K562 (cell line): Measurements from ENCODE around the gene CNDP2. TPM values are rescaled to one million over a fixed set of nuclear protein-coding genes. Genes with fewer than 3 reads are reported as not detected.

Experiments used
- ATAC-seq: fragments of 200-7000 bp; cut with Tn5 transposase; 3 replicates; pipeline ENCODE4 v1.9.1; 2020; ENCODE audit warnings: moderate library complexity
- BruUV-seq: library from RNA; stranded (reverse); fragments of 400-500 nt; replicated peaks from 2 replicates; lab custom pipeline; 2021; lab: Mats Ljungman, UMichigan
- CTCF ChIA-PET: fragments of 300-600 bp; formaldehyde crosslinking; extraction: SDS; loops from one replicate; lab custom pipeline; 2021; ENCODE audit warnings: low intra/inter-chr PET ratio; lab: Yijun Ruan, JAX
- POLR2A ChIA-PET: fragments of 300-600, 350-650 bp; sonication (Branson Sonifier 250); formaldehyde crosslinking; extraction: SDS; loops from one replicate; lab custom pipeline; 2021; ENCODE audit warnings: antibody characterized with exemption, inconsistent platforms; lab: Yijun Ruan, JAX
- DNase-seq, 4 experiments: peaks; one replicate each; pipeline versions ENCODE4 v3.0.0 to v3.0.0-alpha.2; 2011 to 2018; ENCODE audit warnings: low spot score in 3 of 4, mixed read lengths in 3 of 4; ENCODE audit errors: extremely low read depth in 1 of 4
- FAIRE-seq: peaks from 2 replicates; lab custom pipeline; 2011; peaks lifted over from hg19 to GRCh38; lab: Jason Lieb, UNC
- H2AFZ ChIP-seq: 2 replicates; pipeline ENCODE4 v1.6.0; 2011; ENCODE audit warnings: low read depth, low read length, control low read depth, inconsistent platforms
- H3K27ac ChIP-seq: fragments of 200-600 bp; 3 replicates; pipeline ENCODE4 v1.8.0; 2011; ENCODE audit warnings: low read depth, mild to moderate bottlenecking, control low read depth, inconsistent platforms, low read length, moderate library complexity, mixed read lengths; ENCODE audit errors: extremely low read depth
- H3K27me3 ChIP-seq, 2 experiments: fragments of 300-600 bp in 1 of 2; 2 replicates in 1 of 2; 3 replicates in 1 of 2; pipeline versions ENCODE4 v1.6.0 to v1.8.0; 2011; ENCODE audit warnings: inconsistent platforms in 2 of 2, low read length in 2 of 2, mild to moderate bottlenecking in 1 of 2, mixed read lengths in 1 of 2, moderate library complexity in 1 of 2; ENCODE audit not compliant: control insufficient read depth in 2 of 2, insufficient read depth in 2 of 2
- H3K36me3 ChIP-seq: fragments of 300-600 bp; 3 replicates; pipeline ENCODE4 v1.8.0; 2011; ENCODE audit warnings: mild to moderate bottlenecking, low read length, inconsistent platforms; ENCODE audit not compliant: control insufficient read depth, insufficient read depth
- H3K4me1 ChIP-seq, 2 experiments: fragments of 200-600 bp in 1 of 2; replicated peaks in 1 of 2; 2 replicates in 1 of 2; 3 replicates in 1 of 2; pipeline versions ENCODE4 v1.5.1 to v1.8.0; 2011; ENCODE audit warnings: inconsistent platforms in 2 of 2, low read length in 2 of 2, mild to moderate bottlenecking in 1 of 2, mixed read lengths in 1 of 2, moderate library complexity in 1 of 2; ENCODE audit not compliant: control insufficient read depth in 2 of 2, insufficient read depth in 2 of 2
- H3K4me2 ChIP-seq: 2 replicates; pipeline ENCODE4 v1.6.1; 2011; ENCODE audit warnings: low read length, control low read depth, inconsistent platforms, mixed read lengths; ENCODE audit not compliant: insufficient read depth
- H3K4me3 ChIP-seq: fragments of 200-600 bp; sonication (generic), shearing (Covaris generic); 2 replicates; pipeline ENCODE4 v1.5.1; 2016; ENCODE audit warnings: control low read depth, inconsistent platforms
- H3K79me2 ChIP-seq: fragments of 200-600 bp; 3 replicates; pipeline ENCODE4 v1.8.0; 2011; ENCODE audit warnings: low read length, inconsistent platforms; ENCODE audit not compliant: control insufficient read depth, insufficient read depth
- H3K9ac ChIP-seq, 2 experiments: 2 replicates each; pipeline versions ENCODE4 v1.6.0 to v1.6.1; 2011; ENCODE audit warnings: low read depth in 2 of 2, low read length in 2 of 2, control low read depth in 1 of 2, inconsistent platforms in 1 of 2, mild to moderate bottlenecking in 1 of 2, mixed read lengths in 1 of 2; ENCODE audit not compliant: insufficient read depth in 1 of 2
- H3K9me1 ChIP-seq: one replicate; pipeline ENCODE4 v1.6.0; 2011; ENCODE audit warnings: inconsistent platforms, mild to moderate bottlenecking, low read length, moderate library complexity; ENCODE audit not compliant: control insufficient read depth, insufficient read depth
- H3K9me3 ChIP-seq: replicated peaks from 2 replicates; pipeline ENCODE4 v1.5.1; 2011; ENCODE audit warnings: low read depth, low read length, inconsistent platforms; ENCODE audit not compliant: control insufficient read depth, insufficient read depth
- H4K20me1 ChIP-seq: replicated peaks from 2 replicates; pipeline ENCODE4 v1.6.1; 2011; ENCODE audit warnings: low read length, inconsistent platforms, mixed read lengths; ENCODE audit not compliant: control insufficient read depth, insufficient read depth
- ADNP ChIP-seq: fragments of 200-800 bp; sonication (Bioruptor generic); IDR thresholded peaks from 2 replicates; pipeline ENCODE4 v1.6.1; 2016; ENCODE audit warnings: missing genetic modification characterization, missing compliant biosample characterization
- ESRRA ChIP-seq: fragments of 450-650 bp; IDR thresholded peaks from 2 replicates; pipeline ENCODE4 v1.6.1; 2014; ENCODE audit warnings: low read depth, mild to moderate bottlenecking, moderate library complexity, borderline replicate concordance
- FOXJ3 ChIP-seq: sonication (generic); formaldehyde crosslinking; IDR thresholded peaks from 2 replicates; pipeline ENCODE4 v1.4.0; 2020; ENCODE audit warnings: mild to moderate bottlenecking, missing genetic modification reagents
- HMGN3 ChIP-seq: IDR thresholded peaks from 2 replicates; pipeline ENCODE4 v1.6.1; 2011; ENCODE audit warnings: borderline replicate concordance, low read depth, mild to moderate bottlenecking, mixed read lengths, low read length; ENCODE audit not compliant: insufficient read length; ENCODE audit errors: extremely low read depth
- KLF6 ChIP-seq: fragments of 250-450 bp; sonication (Bioruptor Pico); IDR thresholded peaks from 2 replicates; pipeline ENCODE4 v1.4.0; 2020; ENCODE audit warnings: mild to moderate bottlenecking, moderate library complexity, borderline replicate concordance
- POLR2B ChIP-seq: fragments of 450-650 bp; IDR thresholded peaks from 2 replicates; pipeline ENCODE4 v1.6.1; 2018; ENCODE audit warnings: low read depth; ENCODE audit not compliant: partially characterized antibody
- POU5F1 ChIP-seq: fragments of 150-350 bp; IDR thresholded peaks from 2 replicates; pipeline ENCODE4 v1.6.1; 2014; ENCODE audit warnings: borderline replicate concordance, low read length, low read depth, mild to moderate bottlenecking; ENCODE audit not compliant: partially characterized antibody
- PTBP1 ChIP-seq: fragments of 200-400 bp; formaldehyde crosslinking; IDR thresholded peaks from 2 replicates; pipeline ENCODE4 v1.6.1; 2017; ENCODE audit warnings: low read depth, low read length
- TCFL5 ChIP-seq: fragments of 250-450 bp; sonication (Bioruptor Pico); conservative IDR thresholded peaks from 2 replicates; pipeline ENCODE4 v1.6.1; 2021; ENCODE audit warnings: mild to moderate bottlenecking, moderate library complexity, matching md5 sums
- TEAD2 ChIP-seq: fragments of 450-650 bp; IDR thresholded peaks from 2 replicates; pipeline ENCODE4 v1.6.1; 2016; ENCODE audit warnings: missing genetic modification characterization, control low read depth, missing compliant biosample characterization
- ZNF146 ChIP-seq: IDR thresholded peaks from one replicate; pipeline ENCODE4 v1.6.1; 2018; ENCODE audit warnings: missing compliant biosample characterization; ENCODE audit not compliant: unreplicated experiment
- ZNF445 ChIP-seq: fragments of 250-450 bp; sonication (Bioruptor Pico); IDR thresholded peaks from 2 replicates; pipeline ENCODE4 v1.4.0; 2020; ENCODE audit warnings: low read depth, mild to moderate bottlenecking, moderate library complexity
- WGBS: fragments of 100-300 bp; shearing (Covaris generic); methylation state at CpG from one replicate; pipeline ENCODE4 v1.1.6; 2016; ENCODE audit warnings: low coverage, mixed read lengths; ENCODE audit not compliant: insufficient coverage; ENCODE audit errors: missing lambda C conversion rate; 5-methylcytosine and 5-hydroxymethylcytosine counted together
- in situ Hi-C: fragments of 300-500 bp; cut with MboI; formaldehyde crosslinking; loops from 4 replicates; pipeline ENCODE4 v1.15.0; 2018; ENCODE audit warnings: inconsistent platforms, mixed read lengths
- intact Hi-C: fragments of 100-400 bp; cut with micrococcal nuclease; formaldehyde crosslinking; loops from 2 replicates; pipeline ENCODE4 v1.14.2; 2022
- polyA plus RNA-seq, 8 experiments: library from polyadenylated mRNA; depleted of rRNA in 4 of 8; stranded (reverse) in 5 of 8; unstranded in 3 of 8; fragments of >200 nt; fragmentation: Nextera tagmentation in 2 of 8; fragmentation: Illumina TruSeq in 1 of 8; extraction: Ambion mirVana in 2 of 8; extraction: Trizol in 1 of 8; gene quantifications; 2 replicates each; pipeline versions ENCODE4 v1.2.1 to v1.2.3, GENCODE V29; 2011 to 2014; ENCODE audit warnings: inconsistent platforms in 1 of 8, missing spikeins in 1 of 8
- total RNA-seq, 7 experiments: library from RNA; depleted of rRNA in 6 of 7; stranded (reverse); fragments of >200 nt in 6 of 7; fragmentation: Illumina TruSeq in 2 of 7; extraction: Trizol in 2 of 7; gene quantifications; 2 replicates each; pipeline versions ENCODE4 v1.2.1 to v1.2.3, GENCODE V29; 2011 to 2021; ENCODE audit warnings: low replicate concordance in 1 of 7
- TF ChIP-seq, protein P1 (sequence below): fragments of 200-800 bp; sonication (Bioruptor generic); IDR thresholded peaks from 2 replicates; pipeline ENCODE4 v1.6.1; 2016; ENCODE audit warnings: missing genetic modification characterization, missing compliant biosample characterization
- TF ChIP-seq, protein P2 (sequence below): fragments of 250-450 bp; sonication (Bioruptor Pico); IDR thresholded peaks from 2 replicates; pipeline ENCODE4 v1.4.0; 2020; ENCODE audit warnings: mild to moderate bottlenecking
- TF ChIP-seq, protein P3 (sequence below): fragments of 250-450 bp; sonication (Bioruptor Pico); IDR thresholded peaks from 2 replicates; pipeline ENCODE4 v1.4.0; 2020; ENCODE audit warnings: mild to moderate bottlenecking, moderate library complexity

The CNDP2 gene
- total and polyA plus RNA-seq, 9 of the 15 experiments (the other 6 are each of a cell fraction or from before 2014, with no cell fraction given) = 34.1 to 128 (median 53.8) TPM

DNA sequence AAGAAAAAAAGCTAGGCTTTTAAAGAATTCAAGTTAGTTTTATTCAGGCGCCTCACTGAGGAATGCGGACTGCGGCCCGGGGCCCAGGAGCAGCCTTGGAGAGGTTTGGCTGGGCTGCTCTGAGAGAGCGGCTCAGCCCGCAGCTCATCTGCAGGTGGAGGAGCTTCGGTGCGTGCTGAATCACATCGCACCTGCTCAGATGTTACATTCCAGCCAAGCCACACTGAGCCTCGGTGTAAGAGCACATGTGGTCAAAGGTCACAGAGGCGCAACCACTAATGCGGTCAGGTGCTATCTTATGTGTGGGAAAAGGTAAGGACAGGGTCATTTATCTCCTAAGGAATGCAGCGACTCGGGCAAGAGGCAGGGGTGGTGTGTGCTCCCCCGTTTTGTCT is 21.1 kb downstream of the CNDP2 start:
- CTCF ChIA-PET = no interaction called here
- WGBS = 96% methylated on average over 11 of the region's 15 CpGs
- Histone ChIP-seq H3K79me2 (no peaks in the 10 kb centered on the region), H3K4me1 (no peaks in the 10 kb centered on the region), H3K9ac (no peak overlapping the region), H3K36me3 (peaks cover 71% of the 10 kb centered on the region; the same call in 2 of the 3 replicates), H2AFZ (no peak overlapping the region), H3K9me1 (peaks cover 4% of the 10 kb centered on the region), H3K27me3 (no peaks in the 10 kb centered on the region), H3K4me3 (no peak overlapping the region), H3K27ac (no peak overlapping the region), H3K4me2 (no peak overlapping the region), H3K9me3 (no peaks in the 10 kb centered on the region), H4K20me1 (no peaks in the 10 kb centered on the region)
- in situ Hi-C loops = no loop called here
- DNase-seq (no peak), ATAC-seq (no peak), FAIRE-seq (no peak)
- intact Hi-C loops = no loop called here
- no TSS peak for BruUV-seq
- POLR2A ChIA-PET = no interaction called here
- TF ChIP-seq, protein P1, sequence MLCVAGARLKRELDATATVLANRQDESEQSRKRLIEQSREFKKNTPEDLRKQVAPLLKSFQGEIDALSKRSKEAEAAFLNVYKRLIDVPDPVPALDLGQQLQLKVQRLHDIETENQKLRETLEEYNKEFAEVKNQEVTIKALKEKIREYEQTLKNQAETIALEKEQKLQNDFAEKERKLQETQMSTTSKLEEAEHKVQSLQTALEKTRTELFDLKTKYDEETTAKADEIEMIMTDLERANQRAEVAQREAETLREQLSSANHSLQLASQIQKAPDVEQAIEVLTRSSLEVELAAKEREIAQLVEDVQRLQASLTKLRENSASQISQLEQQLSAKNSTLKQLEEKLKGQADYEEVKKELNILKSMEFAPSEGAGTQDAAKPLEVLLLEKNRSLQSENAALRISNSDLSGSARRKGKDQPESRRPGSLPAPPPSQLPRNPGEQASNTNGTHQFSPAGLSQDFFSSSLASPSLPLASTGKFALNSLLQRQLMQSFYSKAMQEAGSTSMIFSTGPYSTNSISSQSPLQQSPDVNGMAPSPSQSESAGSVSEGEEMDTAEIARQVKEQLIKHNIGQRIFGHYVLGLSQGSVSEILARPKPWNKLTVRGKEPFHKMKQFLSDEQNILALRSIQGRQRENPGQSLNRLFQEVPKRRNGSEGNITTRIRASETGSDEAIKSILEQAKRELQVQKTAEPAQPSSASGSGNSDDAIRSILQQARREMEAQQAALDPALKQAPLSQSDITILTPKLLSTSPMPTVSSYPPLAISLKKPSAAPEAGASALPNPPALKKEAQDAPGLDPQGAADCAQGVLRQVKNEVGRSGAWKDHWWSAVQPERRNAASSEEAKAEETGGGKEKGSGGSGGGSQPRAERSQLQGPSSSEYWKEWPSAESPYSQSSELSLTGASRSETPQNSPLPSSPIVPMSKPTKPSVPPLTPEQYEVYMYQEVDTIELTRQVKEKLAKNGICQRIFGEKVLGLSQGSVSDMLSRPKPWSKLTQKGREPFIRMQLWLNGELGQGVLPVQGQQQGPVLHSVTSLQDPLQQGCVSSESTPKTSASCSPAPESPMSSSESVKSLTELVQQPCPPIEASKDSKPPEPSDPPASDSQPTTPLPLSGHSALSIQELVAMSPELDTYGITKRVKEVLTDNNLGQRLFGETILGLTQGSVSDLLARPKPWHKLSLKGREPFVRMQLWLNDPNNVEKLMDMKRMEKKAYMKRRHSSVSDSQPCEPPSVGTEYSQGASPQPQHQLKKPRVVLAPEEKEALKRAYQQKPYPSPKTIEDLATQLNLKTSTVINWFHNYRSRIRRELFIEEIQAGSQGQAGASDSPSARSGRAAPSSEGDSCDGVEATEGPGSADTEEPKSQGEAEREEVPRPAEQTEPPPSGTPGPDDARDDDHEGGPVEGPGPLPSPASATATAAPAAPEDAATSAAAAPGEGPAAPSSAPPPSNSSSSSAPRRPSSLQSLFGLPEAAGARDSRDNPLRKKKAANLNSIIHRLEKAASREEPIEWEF (CRISPR knock-in tag) = no peak
- TF ChIP-seq ADNP (tag) = no peak
- no peak for TF ChIP-seq ESRRA
- TF ChIP-seq ZNF146 (CRISPR knock-in tag) = no peak
- no peak for TF ChIP-seq PTBP1
- no peak for TF ChIP-seq ZNF445 (CRISPR knock-in tag)
- TF ChIP-seq POLR2B = no peak
- TF ChIP-seq, protein P2, sequence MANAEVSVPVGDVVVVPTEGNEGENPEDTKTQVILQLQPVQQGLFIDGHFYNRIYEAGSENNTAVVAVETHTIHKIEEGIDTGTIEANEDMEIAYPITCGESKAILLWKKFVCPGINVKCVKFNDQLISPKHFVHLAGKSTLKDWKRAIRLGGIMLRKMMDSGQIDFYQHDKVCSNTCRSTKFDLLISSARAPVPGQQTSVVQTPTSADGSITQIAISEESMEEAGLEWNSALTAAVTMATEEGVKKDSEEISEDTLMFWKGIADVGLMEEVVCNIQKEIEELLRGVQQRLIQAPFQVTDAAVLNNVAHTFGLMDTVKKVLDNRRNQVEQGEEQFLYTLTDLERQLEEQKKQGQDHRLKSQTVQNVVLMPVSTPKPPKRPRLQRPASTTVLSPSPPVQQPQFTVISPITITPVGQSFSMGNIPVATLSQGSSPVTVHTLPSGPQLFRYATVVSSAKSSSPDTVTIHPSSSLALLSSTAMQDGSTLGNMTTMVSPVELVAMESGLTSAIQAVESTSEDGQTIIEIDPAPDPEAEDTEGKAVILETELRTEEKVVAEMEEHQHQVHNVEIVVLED = no peak
- no peak for TF ChIP-seq TEAD2
- no peak for TF ChIP-seq FOXJ3
- TF ChIP-seq HMGN3 = no peak
- TF ChIP-seq KLF6 (CRISPR knock-in tag) = no peak
- no peak for TF ChIP-seq POU5F1
- TF ChIP-seq, protein P3, sequence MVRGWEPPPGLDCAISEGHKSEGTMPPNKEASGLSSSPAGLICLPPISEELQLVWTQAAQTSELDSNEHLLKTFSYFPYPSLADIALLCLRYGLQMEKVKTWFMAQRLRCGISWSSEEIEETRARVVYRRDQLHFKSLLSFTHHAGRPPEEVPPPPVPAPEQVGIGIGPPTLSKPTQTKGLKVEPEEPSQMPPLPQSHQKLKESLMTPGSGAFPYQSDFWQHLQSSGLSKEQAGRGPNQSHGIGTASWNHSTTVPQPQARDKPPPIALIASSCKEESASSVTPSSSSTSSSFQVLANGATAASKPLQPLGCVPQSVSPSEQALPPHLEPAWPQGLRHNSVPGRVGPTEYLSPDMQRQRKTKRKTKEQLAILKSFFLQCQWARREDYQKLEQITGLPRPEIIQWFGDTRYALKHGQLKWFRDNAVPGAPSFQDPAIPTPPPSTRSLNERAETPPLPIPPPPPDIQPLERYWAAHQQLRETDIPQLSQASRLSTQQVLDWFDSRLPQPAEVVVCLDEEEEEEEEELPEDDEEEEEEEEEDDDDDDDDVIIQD (CRISPR knock-in tag) = no peak
- no peak for TF ChIP-seq TCFL5 (CRISPR knock-in tag)
